GM19438 (cell line): ENCODE data around the gene SPATA31A7.
"Not testable (repeated sequence)": the region's sequence is repeated elsewhere in the genome, so short reads cannot be mapped to it uniquely, and the experiment has no call there.

Source experiments
- ATAC-seq: cut with Tn5 transposase; IDR thresholded peaks from one replicate; pipeline ENCODE4 v1.9.1; 2021; ENCODE audit warnings: low read depth; ENCODE audit not compliant: unreplicated experiment

SPATA31A7 gene

GRCh38 chr9:61189736-61190135, at the start of gene SPATA31A7:
SPATA31A7 (plus strand) TSS chr9:61190036; CDS start chr9:61190065, 29 bp downstream.
- ATAC-seq = not testable (repeated sequence)

- not testable (repeated sequence) for ATAC-seq
Measured at GRCh38 chr9:61226438-61226837, 36.6 kb downstream of the SPATA31A7 start.
